Measurements from ENCODE around the gene SSBP3.

SSBP3 gene

DNA sequence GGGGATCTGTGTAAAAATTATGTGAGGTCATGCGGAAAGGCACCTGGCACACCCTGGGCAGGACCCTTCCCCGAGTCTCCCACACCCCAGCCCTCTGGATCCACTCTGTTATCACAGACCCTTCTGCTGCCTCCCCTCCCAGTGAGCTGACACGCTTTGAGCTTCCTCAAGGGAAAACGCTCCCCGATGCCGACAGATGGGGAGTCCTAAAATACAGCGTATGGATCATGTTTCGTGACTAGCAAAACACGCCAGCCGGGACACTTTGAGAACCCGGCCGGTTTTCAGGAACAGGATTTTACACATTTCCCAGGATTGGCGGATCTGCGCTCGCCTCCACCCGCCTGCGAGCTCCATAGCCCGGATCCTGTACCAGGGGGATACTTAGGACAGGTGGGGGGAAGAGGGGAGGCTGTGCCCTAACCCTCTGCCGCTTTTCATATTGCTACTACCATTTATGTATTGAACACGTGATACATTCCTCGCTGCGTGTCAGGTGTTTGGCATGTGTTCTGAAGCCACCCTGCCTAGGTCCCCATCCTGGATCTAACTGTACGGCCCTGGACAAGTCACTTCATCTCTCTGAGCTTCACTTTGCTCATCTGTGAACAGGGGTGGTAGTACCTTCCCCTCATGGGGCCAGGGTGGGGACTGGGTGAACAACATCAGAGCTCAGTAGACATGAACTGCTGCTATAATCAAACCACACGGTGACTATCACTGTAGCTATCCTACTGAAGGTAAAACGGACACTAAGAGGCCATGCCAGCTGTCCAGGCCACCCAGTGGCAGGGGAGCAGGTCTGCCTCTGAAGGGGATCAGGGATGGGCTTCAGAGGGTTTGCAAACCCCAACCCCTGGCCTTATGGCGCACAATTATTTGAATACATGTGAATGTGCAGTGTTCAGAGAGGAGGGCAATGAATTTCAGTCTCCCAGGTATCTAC, 63.2 kb downstream of the SSBP3 start:
- no peaks in the 10 kb centered on the region for H3K9me3 ChIP-seq (ENCODE audit: low read length)

DNA sequence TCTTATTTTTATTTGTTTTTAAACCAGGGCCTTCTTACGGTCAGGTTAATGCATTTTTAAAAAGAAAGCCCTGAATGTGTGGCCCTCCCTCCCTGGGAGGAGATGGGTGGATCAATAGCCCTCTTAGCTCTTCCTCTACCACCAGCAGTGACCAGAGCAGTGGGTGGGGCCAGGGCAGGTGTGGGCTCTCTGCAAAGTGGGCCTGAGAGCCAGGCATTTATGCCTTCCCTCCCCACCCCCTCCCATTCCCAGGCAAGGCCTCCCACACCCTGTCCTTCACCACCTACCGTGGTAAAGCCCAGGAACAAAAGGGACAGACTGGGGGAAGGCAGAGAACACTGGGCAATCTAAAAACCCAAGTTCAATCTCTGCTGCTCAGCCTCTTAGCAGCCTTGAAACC, 63.9 kb downstream of the SSBP3 start:
- Histone ChIP-seq H3K9me3 (ENCODE audit: low read length) (no peaks in the 10 kb centered on the region), H3K27me3 (ENCODE audit: insufficient read depth, low read length) (no peaks in the 10 kb centered on the region), H3K4me1 (ENCODE audit: insufficient read depth, low read length) (peaks cover 7% of the 10 kb centered on the region), H2AFZ (ENCODE audit: low read depth, low read length) (no peak overlapping the region), H3K36me3 (ENCODE audit: insufficient read depth, low read length) (peaks cover 24% of the 10 kb centered on the region), H3K4me3 (ENCODE audit: low read length) (no peak overlapping the region)

More for the DNA sequence above, 63.2 kb downstream of the SSBP3 start:
- Histone ChIP-seq H3K4me1 (ENCODE audit: insufficient read depth, low read length) (peaks cover 7% of the 10 kb centered on the region), H3K36me3 (ENCODE audit: insufficient read depth, low read length) (peaks cover 24% of the 10 kb centered on the region), H3K27me3 (ENCODE audit: insufficient read depth, low read length) (no peaks in the 10 kb centered on the region), H3K4me3 (ENCODE audit: low read length) (no peak overlapping the region), H2AFZ (ENCODE audit: low read depth, low read length) (no peak overlapping the region)

DNA sequence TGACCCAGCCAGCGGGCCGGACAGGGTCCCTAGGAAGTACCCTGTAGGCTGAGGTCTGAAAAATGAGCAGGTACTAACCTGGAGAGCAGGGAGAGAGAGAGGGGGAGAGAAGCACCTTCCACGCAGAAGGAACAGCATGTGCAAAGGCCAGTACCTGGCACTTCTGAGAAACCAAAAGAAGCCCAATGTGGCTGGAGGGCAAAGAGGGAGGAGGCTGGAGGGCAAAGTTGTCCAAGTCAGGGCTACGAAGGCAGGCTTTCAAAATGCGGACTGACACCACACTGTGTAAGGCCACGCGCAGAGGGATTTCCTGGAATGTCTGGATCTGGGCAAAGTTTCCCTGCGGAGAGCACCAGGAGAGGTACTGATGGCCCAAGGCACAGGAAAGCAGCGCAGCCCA, 64.4 kb downstream of the SSBP3 start:
- H3K4me3 ChIP-seq (ENCODE audit: low read length), result no peak overlapping the region
- no peak overlapping the region for H2AFZ ChIP-seq (ENCODE audit: low read depth, low read length)
- H3K27me3 ChIP-seq (ENCODE audit: insufficient read depth, low read length), result no peaks in the 10 kb centered on the region
- H3K4me1 ChIP-seq (ENCODE audit: insufficient read depth, low read length), result peaks cover 11% of the 10 kb centered on the region
- H3K36me3 ChIP-seq (ENCODE audit: insufficient read depth, low read length), result peaks cover 24% of the 10 kb centered on the region
- H3K9me3 ChIP-seq (ENCODE audit: low read length), result no peaks in the 10 kb centered on the region

DNA sequence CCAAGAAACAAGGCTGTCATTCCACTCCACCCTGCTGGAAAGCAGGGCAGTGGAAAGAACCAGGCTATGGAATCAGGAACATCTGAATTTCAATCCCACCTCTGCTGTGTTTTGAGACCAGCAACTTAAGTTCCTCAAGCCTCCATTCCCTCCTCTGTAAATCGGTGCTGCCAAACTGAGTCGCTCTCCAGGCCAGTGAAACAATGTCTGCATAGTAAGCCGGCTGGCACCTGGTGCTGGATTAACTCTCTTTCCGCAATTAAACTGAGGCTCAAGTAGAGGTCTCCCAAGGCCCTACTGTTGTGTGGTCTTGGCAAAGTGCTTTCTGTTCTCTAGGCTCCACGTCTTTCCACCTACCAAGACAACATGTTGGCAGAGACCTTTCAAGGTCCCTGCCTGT, 65.3 kb downstream of the SSBP3 start:
- Histone ChIP-seq H3K27me3 (ENCODE audit: insufficient read depth, low read length) (no peaks in the 10 kb centered on the region), H3K9me3 (ENCODE audit: low read length) (no peaks in the 10 kb centered on the region), H2AFZ (ENCODE audit: low read depth, low read length) (no peak overlapping the region), H3K4me1 (ENCODE audit: insufficient read depth, low read length) (peaks cover 17% of the 10 kb centered on the region), H3K36me3 (ENCODE audit: insufficient read depth, low read length) (peaks cover 24% of the 10 kb centered on the region), H3K4me3 (ENCODE audit: low read length) (no peak overlapping the region)

DNA sequence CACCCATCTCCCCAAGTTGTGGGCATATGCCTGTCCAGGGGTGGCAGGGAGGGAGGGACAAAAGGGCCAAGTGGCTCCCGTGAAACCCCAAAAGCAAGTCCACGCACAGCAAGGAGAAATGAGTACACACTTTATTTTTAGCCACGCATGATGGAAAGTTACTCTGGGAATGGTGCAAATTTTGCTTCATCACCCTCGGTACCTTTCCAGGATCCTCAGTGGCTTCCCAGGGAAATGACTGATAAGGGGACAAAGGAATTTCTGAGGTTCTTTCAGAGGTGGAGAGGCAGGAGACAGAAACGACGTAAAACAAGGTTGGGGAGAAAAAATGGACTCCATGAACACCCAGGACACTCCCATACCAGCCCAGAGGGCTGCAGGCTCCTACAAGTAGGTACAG, 65.8 kb downstream of the SSBP3 start:
- Histone ChIP-seq H3K4me1 (ENCODE audit: insufficient read depth, low read length) (peaks cover 21% of the 10 kb centered on the region), H3K36me3 (ENCODE audit: insufficient read depth, low read length) (peaks cover 24% of the 10 kb centered on the region), H3K27me3 (ENCODE audit: insufficient read depth, low read length) (no peaks in the 10 kb centered on the region), H3K4me3 (ENCODE audit: low read length) (no peak overlapping the region), H2AFZ (ENCODE audit: low read depth, low read length) (no peak overlapping the region), H3K9me3 (ENCODE audit: low read length) (no peaks in the 10 kb centered on the region)

DNA sequence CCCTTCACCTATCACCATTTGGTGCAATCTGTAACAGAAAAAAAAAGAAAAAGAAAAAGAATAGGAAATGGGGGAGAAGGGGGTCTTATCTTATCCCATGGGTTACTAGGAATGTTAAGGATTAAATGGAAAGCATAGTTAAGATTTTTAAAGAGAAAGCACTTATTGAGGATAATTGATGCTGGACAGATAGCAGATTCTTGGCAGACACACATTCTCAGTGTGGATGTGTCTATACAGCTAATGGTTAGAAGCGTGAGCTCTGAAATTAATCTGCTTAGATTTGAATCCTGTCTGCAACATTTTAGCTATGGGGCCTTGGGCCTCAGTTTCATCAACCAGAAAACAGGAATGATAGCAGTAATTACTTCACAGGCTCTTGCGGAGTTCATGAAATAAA, 67.1 kb downstream of the SSBP3 start:
- H3K36me3 ChIP-seq (ENCODE audit: insufficient read depth, low read length), result peaks cover 20% of the 10 kb centered on the region
- no peaks in the 10 kb centered on the region for H3K27me3 ChIP-seq (ENCODE audit: insufficient read depth, low read length)
- peaks cover 31% of the 10 kb centered on the region for H3K4me1 ChIP-seq (ENCODE audit: insufficient read depth, low read length)
- no peak overlapping the region for H2AFZ ChIP-seq (ENCODE audit: low read depth, low read length)
- no peaks in the 10 kb centered on the region for H3K9me3 ChIP-seq (ENCODE audit: low read length)
- no peak overlapping the region for H3K4me3 ChIP-seq (ENCODE audit: low read length)

DNA sequence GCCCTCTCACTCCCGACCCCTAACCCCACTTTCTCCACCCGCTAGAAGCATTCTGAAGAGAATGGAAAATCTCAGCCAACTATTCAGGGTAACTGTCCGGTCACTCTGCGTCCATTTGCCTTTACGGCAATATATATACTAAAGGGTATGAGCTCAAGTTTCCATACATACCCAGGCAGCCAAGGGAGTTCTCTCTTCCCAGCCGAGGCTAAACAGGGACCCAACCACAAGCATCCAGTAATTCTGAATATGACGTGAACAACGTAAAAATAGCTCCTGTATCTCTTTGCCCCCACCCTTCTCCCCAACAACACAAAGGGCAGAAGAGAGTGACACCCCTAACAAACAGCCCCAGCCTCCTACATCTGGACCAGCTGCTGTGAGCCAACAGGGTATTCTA, 67.7 kb downstream of the SSBP3 start:
- Histone ChIP-seq H3K27me3 (ENCODE audit: insufficient read depth, low read length) (no peaks in the 10 kb centered on the region), H3K36me3 (ENCODE audit: insufficient read depth, low read length) (peaks cover 19% of the 10 kb centered on the region), H3K9me3 (ENCODE audit: low read length) (no peaks in the 10 kb centered on the region), H2AFZ (ENCODE audit: low read depth, low read length) (no peak overlapping the region), H3K4me1 (ENCODE audit: insufficient read depth, low read length) (peaks cover 31% of the 10 kb centered on the region), H3K4me3 (ENCODE audit: low read length) (no peak overlapping the region)

DNA sequence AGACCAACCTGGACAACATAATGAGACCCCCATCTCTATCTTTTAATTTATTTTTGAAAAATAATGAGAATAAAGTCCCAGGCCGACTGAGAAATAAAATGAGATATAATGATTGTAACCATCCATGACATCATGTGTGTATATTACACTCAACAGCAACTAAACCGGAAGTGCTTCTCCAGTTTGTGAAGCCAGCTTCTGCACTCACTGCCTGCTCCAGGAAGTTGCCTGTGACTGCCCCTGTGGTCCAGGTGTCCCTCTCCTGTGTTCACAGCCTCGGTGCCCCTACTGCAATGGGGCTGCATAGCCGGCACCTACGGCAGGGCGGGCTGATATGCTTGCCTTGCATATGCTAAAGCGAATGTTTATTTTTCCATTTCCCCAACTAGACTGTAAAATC, 68.3 kb downstream of the SSBP3 start:
- Histone ChIP-seq H3K36me3 (ENCODE audit: insufficient read depth, low read length) (peaks cover 23% of the 10 kb centered on the region), H3K9me3 (ENCODE audit: low read length) (no peaks in the 10 kb centered on the region), H3K4me1 (ENCODE audit: insufficient read depth, low read length) (peaks cover 35% of the 10 kb centered on the region), H3K4me3 (ENCODE audit: low read length) (no peak overlapping the region), H2AFZ (ENCODE audit: low read depth, low read length) (no peak overlapping the region), H3K27me3 (ENCODE audit: insufficient read depth, low read length) (no peaks in the 10 kb centered on the region)

DNA sequence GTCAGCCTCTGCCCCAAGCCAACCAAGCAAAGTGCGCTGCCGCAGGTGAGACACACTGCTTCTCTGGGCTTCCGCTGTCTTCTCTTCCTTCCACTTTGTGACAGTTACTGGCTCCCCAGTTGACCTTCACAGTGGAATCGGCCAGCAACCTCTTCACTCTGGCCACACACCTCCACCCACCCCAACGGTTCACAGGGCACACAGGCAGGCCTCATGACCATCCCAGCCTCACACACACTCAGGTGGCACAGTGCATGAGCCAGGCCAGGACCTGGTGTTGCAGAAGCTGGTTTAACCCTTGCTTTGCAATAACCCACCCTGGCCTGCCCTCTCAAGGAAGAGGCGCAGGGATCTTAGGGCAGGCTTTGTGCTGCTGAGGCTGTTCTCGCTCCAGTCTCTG, 69.2 kb downstream of the SSBP3 start:
- Histone ChIP-seq H2AFZ (ENCODE audit: low read depth, low read length) (no peak overlapping the region), H3K4me1 (ENCODE audit: insufficient read depth, low read length) (peaks cover 35% of the 10 kb centered on the region), H3K36me3 (ENCODE audit: insufficient read depth, low read length) (peaks cover 23% of the 10 kb centered on the region)

DNA sequence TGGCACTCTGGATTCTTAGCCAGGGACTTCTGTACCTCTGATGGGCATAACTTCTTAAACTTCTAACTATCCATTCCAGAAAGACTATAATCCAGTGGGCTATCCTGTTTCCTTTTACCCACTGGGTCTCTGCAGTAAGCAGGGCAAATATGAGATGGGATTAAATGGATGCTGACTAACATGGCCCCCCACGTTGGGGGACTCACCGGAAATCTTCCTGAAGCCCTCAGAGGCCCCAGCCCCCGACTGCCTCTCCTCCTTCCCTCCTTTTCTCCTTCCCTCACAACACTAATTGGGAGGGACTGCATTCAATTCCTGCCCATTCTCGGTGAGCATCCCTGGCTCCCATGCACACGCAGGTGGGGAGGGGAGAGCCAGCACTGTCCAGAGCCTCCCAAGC, 70.1 kb downstream of the SSBP3 start:
- Histone ChIP-seq H3K4me3 (ENCODE audit: low read length) (no peak overlapping the region), H3K27me3 (ENCODE audit: insufficient read depth, low read length) (no peaks in the 10 kb centered on the region), H3K9me3 (ENCODE audit: low read length) (no peaks in the 10 kb centered on the region), H3K4me1 (ENCODE audit: insufficient read depth, low read length) (peaks cover 44% of the 10 kb centered on the region), H2AFZ (ENCODE audit: low read depth, low read length) (no peak overlapping the region), H3K36me3 (ENCODE audit: insufficient read depth, low read length) (peaks cover 17% of the 10 kb centered on the region)

More for the DNA sequence above, 69.2 kb downstream of the SSBP3 start:
- H3K9me3 ChIP-seq (ENCODE audit: low read length), result no peaks in the 10 kb centered on the region
- H3K27me3 ChIP-seq (ENCODE audit: insufficient read depth, low read length), result no peaks in the 10 kb centered on the region
- H3K4me3 ChIP-seq (ENCODE audit: low read length), result no peak overlapping the region

DNA sequence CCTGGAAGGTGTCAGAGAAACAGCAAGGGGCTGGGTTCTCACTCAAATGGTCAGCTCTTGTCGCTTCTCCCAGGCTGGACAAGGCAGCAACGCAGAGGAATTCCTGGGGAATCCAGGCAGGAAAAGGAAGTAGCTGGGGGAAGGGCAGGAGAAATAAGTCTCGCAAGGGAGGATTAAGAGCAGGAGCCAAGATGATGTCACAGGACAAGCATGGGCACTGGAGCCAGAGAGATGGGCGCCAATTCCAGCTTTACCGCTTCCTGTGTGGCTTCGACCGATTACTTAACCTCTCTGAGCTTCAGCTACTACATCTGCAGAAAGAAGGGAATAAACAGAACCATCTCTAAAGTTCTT, 70.5 kb downstream of the SSBP3 start:
- Histone ChIP-seq H3K9me3 (ENCODE audit: low read length) (no peaks in the 10 kb centered on the region), H3K4me3 (ENCODE audit: low read length) (no peak overlapping the region), H3K4me1 (ENCODE audit: insufficient read depth, low read length) (peaks cover 48% of the 10 kb centered on the region), H3K36me3 (ENCODE audit: insufficient read depth, low read length) (peaks cover 14% of the 10 kb centered on the region), H3K27me3 (ENCODE audit: insufficient read depth, low read length) (no peaks in the 10 kb centered on the region), H2AFZ (ENCODE audit: low read depth, low read length) (no peak overlapping the region)

DNA sequence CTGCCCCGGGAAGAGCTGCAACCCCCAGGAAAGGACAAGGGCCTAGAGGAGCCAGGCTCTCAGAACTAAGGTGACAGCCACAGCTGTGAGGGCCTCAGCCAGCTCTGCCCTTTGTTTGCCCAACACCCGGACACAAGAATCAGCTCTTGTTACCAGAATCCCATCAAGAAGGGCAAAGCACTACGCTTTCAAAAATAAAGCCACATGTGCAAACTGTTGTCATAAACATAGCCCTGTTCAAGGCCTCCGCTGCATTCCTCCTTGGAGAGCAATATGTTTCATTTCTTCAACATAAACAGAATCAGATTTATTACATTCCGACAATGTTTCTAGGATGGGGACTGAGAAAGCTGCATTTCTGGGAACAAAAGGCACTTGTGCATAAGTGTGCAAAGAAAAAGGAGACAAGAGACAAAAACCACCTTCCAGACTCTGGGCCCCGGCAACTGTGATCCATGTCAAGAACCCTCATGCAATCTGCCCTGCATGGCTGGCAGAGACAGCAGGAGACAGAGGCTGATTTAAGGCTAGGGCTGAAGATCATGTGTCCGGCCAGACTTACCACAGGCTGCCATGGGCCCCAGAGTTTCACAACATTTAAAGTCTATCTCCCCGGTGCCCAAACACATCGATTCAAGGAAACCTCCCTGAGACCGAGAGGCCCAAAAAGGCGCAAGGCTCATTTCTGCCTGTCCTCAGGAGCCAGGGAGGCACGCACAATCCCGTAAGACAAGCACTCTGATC, 71.0 kb downstream of the SSBP3 start:
- Histone ChIP-seq H3K9me3 (ENCODE audit: low read length) (no peaks in the 10 kb centered on the region), H3K4me1 (ENCODE audit: insufficient read depth, low read length) (peaks cover 53% of the 10 kb centered on the region), H3K4me3 (ENCODE audit: low read length) (no peak overlapping the region), H3K27me3 (ENCODE audit: insufficient read depth, low read length) (no peaks in the 10 kb centered on the region), H3K36me3 (ENCODE audit: insufficient read depth, low read length) (peaks cover 14% of the 10 kb centered on the region), H2AFZ (ENCODE audit: low read depth, low read length) (no peak overlapping the region)

DNA sequence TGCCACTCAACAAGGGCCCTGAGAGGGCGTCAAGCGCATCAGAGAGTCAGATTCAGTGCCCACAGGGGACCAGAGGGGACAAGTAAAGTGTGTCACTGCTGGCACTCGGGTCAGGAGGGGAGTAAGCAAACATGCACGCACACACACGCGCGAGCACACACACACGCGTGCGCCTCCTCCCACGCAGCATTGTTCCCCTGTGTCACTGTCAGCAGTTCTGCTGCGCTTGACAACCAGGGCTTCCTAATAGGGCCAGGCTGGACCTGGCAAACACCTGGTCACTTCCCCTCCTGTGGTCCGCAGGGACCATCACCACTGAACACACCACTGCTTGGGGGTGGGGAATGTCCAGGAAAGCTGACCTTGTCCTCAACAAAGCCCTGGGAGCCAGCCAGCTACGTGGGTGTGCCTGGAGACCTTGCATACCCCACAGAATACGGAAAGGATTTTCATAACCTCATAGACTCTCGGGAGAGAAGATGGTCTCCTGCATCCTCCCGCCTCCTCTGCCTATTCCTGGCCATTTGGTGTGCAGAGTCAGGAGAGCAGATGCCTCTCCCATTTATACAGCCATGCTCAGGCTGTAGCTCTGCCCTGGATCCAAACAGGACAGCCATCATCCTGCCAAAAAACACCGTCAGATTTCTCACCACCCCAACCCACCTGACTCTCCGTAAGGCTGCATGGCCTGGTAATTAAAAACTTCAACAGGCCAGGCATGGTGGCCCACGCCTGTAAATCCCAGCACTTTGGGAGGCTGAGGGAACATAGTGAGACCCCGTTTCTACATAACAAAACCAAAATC, 73.2 kb downstream of the SSBP3 start:
- Histone ChIP-seq H3K4me3 (ENCODE audit: low read length) (no peak overlapping the region), H2AFZ (ENCODE audit: low read depth, low read length) (no peak overlapping the region), H3K9me3 (ENCODE audit: low read length) (no peaks in the 10 kb centered on the region), H3K4me1 (ENCODE audit: insufficient read depth, low read length) (peaks cover 75% of the 10 kb centered on the region), H3K27me3 (ENCODE audit: insufficient read depth, low read length) (no peaks in the 10 kb centered on the region), H3K36me3 (ENCODE audit: insufficient read depth, low read length) (peaks cover 12% of the 10 kb centered on the region)
